Kidney (tissue), 14 donors: ENCODE results near the gene DNAH11. TPM values are rescaled to one million over a fixed set of nuclear protein-coding genes. Genes with fewer than 3 reads are reported as not detected.

ENCODE experiments used
- DNase-seq, 5 donors: peaks; one replicate each; pipeline ENCODE4 v3.0.0-alpha.2; 2013 to 2020
- FAIRE-seq: peaks from 2 replicates; lab custom pipeline; 2012; peaks lifted over from hg19 to GRCh38; lab: Jason Lieb, UNC
- H3K27ac ChIP-seq, 2 donors: one replicate each; pipeline ENCODE4 v1.7.0; 2013; ENCODE audit warnings: low read depth in 2 of 2, low read length in 2 of 2, inconsistent platforms in 1 of 2
- H3K27me3 ChIP-seq: one replicate; pipeline ENCODE4 v1.7.1; 2013; ENCODE audit warnings: low read length, inconsistent platforms; ENCODE audit not compliant: control insufficient read depth, insufficient read depth
- H3K36me3 ChIP-seq, 3 donors: one replicate each; pipeline versions ENCODE4 v1.7.0 to v1.7.1; 2013; ENCODE audit warnings: low read length in 3 of 3, control low read depth in 1 of 3, inconsistent platforms in 1 of 3; ENCODE audit not compliant: insufficient read depth in 3 of 3, control insufficient read depth in 2 of 3
- H3K4me1 ChIP-seq, 3 donors: one replicate each; pipeline versions ENCODE4 v1.7.0 to v1.7.1; 2013; ENCODE audit warnings: low read length in 3 of 3, inconsistent platforms in 1 of 3, low read depth in 1 of 3; ENCODE audit not compliant: control insufficient read depth in 2 of 3, insufficient read depth in 2 of 3
- H3K4me3 ChIP-seq, 3 donors: one replicate each; pipeline versions ENCODE4 v1.7.0 to v1.8.1; 2013; ENCODE audit warnings: low read length in 3 of 3, control low read depth in 1 of 3, inconsistent platforms in 1 of 3
- H3K9ac ChIP-seq, 3 donors: one replicate each; pipeline versions ENCODE4 v1.7.0 to v1.7.1; 2013; ENCODE audit warnings: low read length in 3 of 3, control low read depth in 1 of 3, inconsistent platforms in 1 of 3
- H3K9me3 ChIP-seq, 3 donors: one replicate each; pipeline versions ENCODE4 v1.7.0 to v1.7.1; 2013; ENCODE audit warnings: low read length in 3 of 3, control low read depth in 1 of 3, inconsistent platforms in 1 of 3; ENCODE audit not compliant: control insufficient read depth in 2 of 3, insufficient read depth in 1 of 3
- intact Hi-C: fragments of 100-400 bp; cut with DNase I; formaldehyde crosslinking; loops from one replicate; pipeline ENCODE4 v1.11.1; 2022
- polyA plus RNA-seq: library from polyadenylated mRNA; stranded (reverse); fragments of 350-450 nt; fragmentation: Illumina TruSeq; extraction: RNeasy Lipid Tissue Mini Kit (QIAGEN cat#74804); gene quantifications from one replicate; pipeline ENCODE4 v1.2.3, GENCODE V29; 2014; ENCODE audit warnings: low read depth, low replicate concordance; ENCODE audit not compliant: insufficient read depth
- total RNA-seq: library from RNA; stranded (reverse); fragmentation: NEBNext Ultra II Directional; extraction: Animal tissue kit (Norgen Biotek cat#: 25700); gene quantifications from one replicate; pipeline ENCODE4 v1.2.1, GENCODE V29; 2021
- TF ChIP-seq, protein P1 (sequence below): IDR thresholded peaks from 3 replicates; pipeline ENCODE4 v1.5.1; 2012; ENCODE audit warnings: mild to moderate bottlenecking, moderate library complexity, borderline replicate concordance; ENCODE audit not compliant: insufficient read depth; ENCODE audit errors: extremely low read depth
- donor health status: control.
- donor health status: control.
- donor health status: control.
- donor health status: control.
- donor health status: control.
- donor health status: DM: yes; HTN: yes; CAD: no.
- donor health status: Normal renal cell carcinoma (clear cell type).

DNAH11 gene
- total and polyA plus RNA-seq, 2 donors from 2014 or later: 0.58 to 2.3 TPM

DNA sequence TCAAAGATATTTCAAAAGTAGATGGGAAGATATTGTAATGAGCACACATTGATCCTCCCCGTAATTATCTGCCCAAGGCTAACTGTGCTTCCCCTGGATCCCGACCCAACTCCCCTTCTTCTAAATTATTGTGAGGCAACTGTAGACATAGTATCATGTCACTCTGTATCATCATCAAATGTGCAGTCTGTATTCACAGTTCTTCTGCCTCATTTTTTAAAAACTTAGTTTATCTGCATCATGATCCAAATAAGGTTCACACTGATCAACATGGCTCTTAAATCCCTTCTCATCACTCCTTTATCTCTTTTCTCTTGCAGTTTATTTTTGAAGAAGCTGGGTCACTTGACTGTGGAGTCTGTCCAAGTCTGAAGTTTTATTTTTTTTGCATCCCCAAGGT is 375.4 kb downstream of the DNAH11 start:
- Histone ChIP-seq H3K9ac (no peak overlapping the region), H3K27me3 (no peaks in the 10 kb centered on the region), H3K4me1 (no peaks in the 10 kb centered on the region), H3K4me3 (no peak overlapping the region), H3K9me3 (no peaks in the 10 kb centered on the region), H3K36me3 (no peaks in the 10 kb centered on the region), H3K27ac (no peak overlapping the region)
- intact Hi-C loops: no loop called here
- FAIRE-seq: no peak
- TF ChIP-seq, protein P1, sequence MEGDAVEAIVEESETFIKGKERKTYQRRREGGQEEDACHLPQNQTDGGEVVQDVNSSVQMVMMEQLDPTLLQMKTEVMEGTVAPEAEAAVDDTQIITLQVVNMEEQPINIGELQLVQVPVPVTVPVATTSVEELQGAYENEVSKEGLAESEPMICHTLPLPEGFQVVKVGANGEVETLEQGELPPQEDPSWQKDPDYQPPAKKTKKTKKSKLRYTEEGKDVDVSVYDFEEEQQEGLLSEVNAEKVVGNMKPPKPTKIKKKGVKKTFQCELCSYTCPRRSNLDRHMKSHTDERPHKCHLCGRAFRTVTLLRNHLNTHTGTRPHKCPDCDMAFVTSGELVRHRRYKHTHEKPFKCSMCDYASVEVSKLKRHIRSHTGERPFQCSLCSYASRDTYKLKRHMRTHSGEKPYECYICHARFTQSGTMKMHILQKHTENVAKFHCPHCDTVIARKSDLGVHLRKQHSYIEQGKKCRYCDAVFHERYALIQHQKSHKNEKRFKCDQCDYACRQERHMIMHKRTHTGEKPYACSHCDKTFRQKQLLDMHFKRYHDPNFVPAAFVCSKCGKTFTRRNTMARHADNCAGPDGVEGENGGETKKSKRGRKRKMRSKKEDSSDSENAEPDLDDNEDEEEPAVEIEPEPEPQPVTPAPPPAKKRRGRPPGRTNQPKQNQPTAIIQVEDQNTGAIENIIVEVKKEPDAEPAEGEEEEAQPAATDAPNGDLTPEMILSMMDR: no peak
- DNase-seq: no peak

DNA sequence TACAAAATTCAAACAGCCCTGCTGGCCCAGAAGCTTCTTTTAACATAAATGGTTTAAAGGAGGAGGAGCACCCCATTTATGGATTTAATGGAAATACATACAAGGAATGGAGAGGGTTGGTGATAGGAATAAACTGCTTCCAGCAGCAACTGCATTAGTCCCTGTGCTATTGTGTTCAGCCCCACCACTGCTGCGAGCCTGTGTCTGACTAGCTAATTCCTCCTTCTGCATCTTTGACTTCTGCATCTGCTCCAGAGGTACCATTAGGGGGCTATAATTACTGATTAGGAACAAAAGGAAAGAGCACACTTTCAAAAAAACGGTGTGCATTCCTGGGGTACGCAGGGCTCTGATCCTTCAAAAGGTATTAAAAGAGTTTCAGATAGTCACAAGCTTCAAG is 378.1 kb downstream of the DNAH11 start:
- FAIRE-seq: no peak
- intact Hi-C loops: no loop called here

DNA sequence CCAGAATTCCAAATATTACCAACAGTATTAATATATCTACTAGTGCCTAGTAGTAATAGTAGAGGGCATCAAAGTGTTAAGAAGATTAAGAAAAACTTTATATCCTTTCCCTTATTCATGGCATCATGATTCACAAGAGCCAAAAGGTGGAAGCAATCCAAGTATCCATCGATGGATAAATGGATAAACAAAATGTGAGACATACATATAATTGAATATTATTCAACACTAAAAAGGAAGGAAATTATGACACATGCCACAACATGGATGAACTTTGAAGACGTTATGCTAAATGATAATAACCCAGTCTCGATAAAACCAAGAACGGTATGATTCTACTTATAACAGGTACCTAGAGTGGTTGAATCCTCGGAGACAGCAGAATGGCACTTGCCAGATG is 379.8 kb downstream of the DNAH11 start:
- H3K4me1 ChIP-seq: no peaks in the 10 kb centered on the region
- TF ChIP-seq, protein P1: no peak
- H3K4me3 ChIP-seq: no peak overlapping the region
- H3K27me3 ChIP-seq: no peaks in the 10 kb centered on the region
- no peak overlapping the region for H3K27ac ChIP-seq
- no peaks in the 10 kb centered on the region for H3K9me3 ChIP-seq
- no peaks in the 10 kb centered on the region for H3K36me3 ChIP-seq
- FAIRE-seq (no peak), DNase-seq (no peak)
- no peak overlapping the region for H3K9ac ChIP-seq
- intact Hi-C loops: no loop called here

More for the DNA sequence above, 378.1 kb downstream of the DNAH11 start:
- no peak for DNase-seq
- no peaks in the 10 kb centered on the region for H3K36me3 ChIP-seq
- no peak overlapping the region for H3K4me3 ChIP-seq
- H3K27me3 ChIP-seq: no peaks in the 10 kb centered on the region
- no peaks in the 10 kb centered on the region for H3K9me3 ChIP-seq
- TF ChIP-seq, protein P1: no peak
- H3K27ac ChIP-seq: no peak overlapping the region
- H3K9ac ChIP-seq: no peak overlapping the region
- no peaks in the 10 kb centered on the region for H3K4me1 ChIP-seq

DNA sequence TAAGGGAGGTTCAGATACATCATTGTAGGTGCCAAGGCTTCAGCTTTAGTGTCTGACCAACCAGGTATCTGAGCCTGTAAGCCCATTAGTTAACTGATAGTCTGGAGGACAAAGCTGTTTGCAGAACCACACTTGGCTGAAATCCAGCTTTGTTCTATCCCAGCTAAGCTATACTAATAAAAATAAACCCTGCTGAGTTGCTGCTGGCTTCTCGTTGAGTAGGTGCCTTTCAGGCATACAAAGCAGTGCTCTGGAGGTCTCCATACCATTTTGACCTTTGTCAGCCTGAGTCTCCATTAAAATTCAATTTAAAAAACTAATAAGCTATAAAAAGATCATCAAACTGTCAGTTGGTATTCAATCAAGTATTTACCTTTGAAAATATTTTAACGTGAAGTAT is 380.8 kb downstream of the DNAH11 start:
- DNase-seq (peak in 1 of 5 donors; percentile 47), FAIRE-seq (no peak)
- Histone ChIP-seq H3K36me3 (no peaks in the 10 kb centered on the region), H3K9ac (no peak overlapping the region), H3K4me3 (no peak overlapping the region), H3K4me1 (no peaks in the 10 kb centered on the region), H3K9me3 (no peaks in the 10 kb centered on the region), H3K27me3 (no peaks in the 10 kb centered on the region), H3K27ac (no peak overlapping the region)
- intact Hi-C loops: no loop called here
- TF ChIP-seq, protein P1: no peak
